ENCODE data around the gene PRSS56. TPM values are rescaled to one million over a fixed set of nuclear protein-coding genes. Genes with fewer than 3 reads are reported as not detected.

The PRSS56 gene
- total and polyA plus RNA-seq, 2 of the 8 experiments (the other 6 are each of a cell fraction or from before 2014, with no cell fraction given), result 0.03 TPM; not detected in 1

GRCh38 chr2:232518844-232519243, 1.3 kb upstream of the PRSS56 start:
- Histone ChIP-seq H3K36me3 (ENCODE audit: control insufficient read depth in 2 of 4, insufficient read depth in 4 of 4, low read length in 3 of 4) (no peaks in the 10 kb centered on the region), H2AK5ac (ENCODE audit: low read depth, low read length) (no peak overlapping the region), H4K91ac (replicated peaks; ENCODE audit: insufficient read length, low read length) (peak overlapping the region; percentile 37), H2BK20ac (ENCODE audit: low read length) (no peak overlapping the region), H3K14ac (ENCODE audit: insufficient read length) (no peak overlapping the region), H3K27ac (ENCODE audit: low read depth, low read length) (no peak overlapping the region), H2BK5ac (ENCODE audit: low read depth, low read length) (0 out of 2 replicates have a peak overlapping the region, but pooled peaks have one; percentile 12), H4K20me1 (replicated peaks in 1 of 2; ENCODE audit: control insufficient read depth in 1 of 2, insufficient read depth in 2 of 2, low read length in 2 of 2) (peaks cover 1 to 4% of the 10 kb centered on the region in 2 experiments), H3K9ac (replicated peaks in 1 of 4; ENCODE audit: extremely low read depth in 1 of 4, low read depth in 3 of 4, low read length in 3 of 4) (no peak overlapping the region), H3K23ac (ENCODE audit: insufficient read length) (no peak overlapping the region), H2BK15ac (ENCODE audit: low read length) (no peak overlapping the region), H3K4ac (replicated peaks; ENCODE audit: insufficient read length, low read depth, low read length) (no peak overlapping the region), H3K23me2 (ENCODE audit: low read depth, low read length) (peaks cover 6% of the 10 kb centered on the region; the same call in 1 of the 2 replicates), H3K56ac (replicated peaks; ENCODE audit: insufficient read length, low read depth, low read length) (no peak overlapping the region), H4K5ac (ENCODE audit: insufficient read length, low read depth, low read length) (no peak overlapping the region), H3K4me3 (ENCODE audit: extremely low read depth in 1 of 4, insufficient read depth in 2 of 4, low read depth in 3 of 4, low read length in 4 of 4) (no peak overlapping the region), H3K79me1 (ENCODE audit: low read depth, low read length) (no peaks in the 10 kb centered on the region), H3K4me2 (ENCODE audit: insufficient read depth in 1 of 2, low read depth in 2 of 2, low read length in 2 of 2) (no peak overlapping the region), H3K18ac (ENCODE audit: extremely low read depth, low read length) (no peak overlapping the region), H3K9me3 (ENCODE audit: insufficient read depth in 2 of 2, low read depth in 1 of 2, low read length in 1 of 2) (no peaks in the 10 kb centered on the region), H3K27me3 (replicated peaks in 1 of 4; ENCODE audit: control insufficient read depth in 3 of 4, extremely low read depth in 1 of 4, insufficient read depth in 3 of 4, low read length in 3 of 4) (peaks cover 18 to 31% (median 29%) of the 10 kb centered on the region in 4 experiments), H3K4me1 (replicated peaks in 1 of 4; ENCODE audit: control insufficient read depth in 3 of 4, insufficient read depth in 4 of 4, low read length in 3 of 4) (peaks cover 0 to 15% (median 5%) of the 10 kb centered on the region in 4 experiments; a peak in 5 of 7 replicates), H2AFZ (ENCODE audit: low read length) (no peak overlapping the region), H3K79me2 (ENCODE audit: control insufficient read depth in 1 of 2, insufficient read depth in 2 of 2, low read length in 2 of 2) (no peaks in the 10 kb centered on the region), H4K8ac (ENCODE audit: extremely low read depth, insufficient read depth, low read length) (no peak overlapping the region), H2BK120ac (replicated peaks; ENCODE audit: low read depth, low read length) (no peak overlapping the region), H2BK12ac (ENCODE audit: low read depth, low read length) (no peak overlapping the region; the same call in 1 of the 2 replicates)
- ChIA-PET POLR2A (ENCODE audit: partially characterized antibody) (interaction anchor here (1.1 kb wide), 1 partner anchor 30 kb away, joined by 3 read pairs; no protein-coding TSS in a partner anchor), CTCF (ENCODE audit: partially characterized antibody) (interaction anchor here (0.8 to 10.6 kb wide), 13 partner anchors 10 to 183 kb away, joined by 3 to 176 read pairs (median 4); no protein-coding TSS in a partner anchor)
- 70% methylated on average over 6 of the region's 6 CpGs; no CpG with 5 or more reads in 1 of the 2 experiments for WGBS, 2 experiments (ENCODE audit: extremely low coverage in 1 of 2, insufficient coverage in 1 of 2, insufficient read length in 1 of 2, insufficient replicate concordance in 2 of 2, low coverage in 1 of 2, low lambda C conversion rate in 2 of 2, missing lambda C conversion rate in 1 of 2)
- FAIRE-seq, result no peak
- DNase-seq (ENCODE audit: low read depth in 1 of 2, low spot score in 2 of 2), result no peak
- TF ChIP-seq USF2 (IDR thresholded peaks at IDR 0.05; ENCODE audit: low read length), result no peak
- TF ChIP-seq SRF (IDR thresholded peaks at IDR 0.05; ENCODE audit: low read depth, low read length), result no peak
- TF ChIP-seq TCF12 (IDR thresholded peaks at IDR 0.05; ENCODE audit: low read depth, low read length), result no peak
- no peak for TF ChIP-seq TAF1 (IDR thresholded peaks at IDR 0.05; ENCODE audit: low read depth, low read length)
- TF ChIP-seq POLR2AphosphoS5 (IDR thresholded peaks at IDR 0.05; ENCODE audit: low read depth, low read length), result no peak
- no peak for TF ChIP-seq BCL11A (IDR thresholded peaks at IDR 0.05; ENCODE audit: low read depth in 2 of 2, low read length in 2 of 2)
- TF ChIP-seq ASH2L (IDR thresholded peaks at IDR 0.05; ENCODE audit: low read length), result no peak
- TF ChIP-seq CHD1 (IDR thresholded peaks at IDR 0.05; ENCODE audit: low read depth, low read length), result no peak
- TF ChIP-seq CEBPB (IDR thresholded peaks at IDR 0.05; ENCODE audit: low read depth, low read length), result no peak
- TF ChIP-seq PHF8 (conservative IDR thresholded peaks at IDR 0.05; ENCODE audit: low read depth, low read length), result no peak
- no peak for TF ChIP-seq SIRT6 (IDR thresholded peaks at IDR 0.05; ENCODE audit: low read length)
- no peak for TF ChIP-seq EP300 (IDR thresholded peaks at IDR 0.05; ENCODE audit: borderline replicate concordance in 1 of 2, low read depth in 2 of 2, low read length in 2 of 2)
- no peak for TF ChIP-seq RAD21 (IDR thresholded peaks at IDR 0.05 in 1 of 2, conservative IDR thresholded peaks at IDR 0.05 in 1 of 2; ENCODE audit: low read depth in 2 of 2, low read length in 2 of 2)
- no peak for TF ChIP-seq SP1 (IDR thresholded peaks at IDR 0.05; ENCODE audit: low read depth, low read length)

All from H1 (cell line).